CD8-positive, alpha-beta memory T cell (primary cell): ENCODE measurements around the gene KRT71. TPM values are rescaled to one million over a fixed set of nuclear protein-coding genes. Genes with fewer than 3 reads are reported as not detected.

ENCODE experiments used
- CTCF ChIA-PET: fragments of 350-600 bp; sonication (Branson Sonifier 250); formaldehyde crosslinking; loops from one replicate; lab custom pipeline; 2021; ENCODE audit warnings: antibody characterized with exemption; lab: Charles Lee
- POLR2A ChIA-PET: fragments of 350-600 bp; sonication (Branson Sonifier 250); formaldehyde crosslinking; loops from one replicate; lab custom pipeline; 2021; ENCODE audit warnings: antibody characterized with exemption; lab: Charles Lee
- DNase-seq, 5 donors: peaks; one replicate each; pipeline versions ENCODE4 v3.0.0 to v3.0.0-alpha.2; 2020 to 2022; ENCODE audit warnings: mixed read lengths in 1 of 5
- H3K27ac ChIP-seq: one replicate; pipeline ENCODE4 v1.7.0; 2013; ENCODE audit warnings: low read depth, mild to moderate bottlenecking, low read length, moderate library complexity
- H3K27me3 ChIP-seq: 2 replicates; pipeline ENCODE4 v1.7.0; 2013; ENCODE audit warnings: low read length, mild to moderate bottlenecking; ENCODE audit not compliant: insufficient read depth, poor library complexity, severe bottlenecking
- H3K36me3 ChIP-seq: 2 replicates; pipeline ENCODE4 v1.7.0; 2013; ENCODE audit warnings: mild to moderate bottlenecking, low read length, moderate library complexity; ENCODE audit not compliant: insufficient read depth
- H3K4me1 ChIP-seq: 2 replicates; pipeline ENCODE4 v1.7.0; 2013; ENCODE audit warnings: mild to moderate bottlenecking, low read length, moderate library complexity; ENCODE audit not compliant: insufficient read depth
- H3K4me3 ChIP-seq: 2 replicates; pipeline ENCODE4 v1.7.0; 2013; ENCODE audit warnings: mild to moderate bottlenecking, low read length
- H3K9me3 ChIP-seq: 2 replicates; pipeline ENCODE4 v1.7.0; 2013; ENCODE audit warnings: mild to moderate bottlenecking, low read length
- H3K27ac Mint-ChIP-seq, 8 donors: one replicate each; pipeline ENCODE4 v1.8.0; 2020 to 2021; ENCODE audit warnings: mixed read lengths in 8 of 8, mild to moderate bottlenecking in 6 of 8, inconsistent platforms in 3 of 8, moderate library complexity in 3 of 8
- H3K27me3 Mint-ChIP-seq, 2 donors: one replicate each; pipeline ENCODE4 v1.8.0; 2020 to 2021; ENCODE audit warnings: mixed read lengths in 2 of 2, mild to moderate bottlenecking in 1 of 2, moderate library complexity in 1 of 2
- H3K36me3 Mint-ChIP-seq, 3 donors: one replicate each; pipeline ENCODE4 v1.8.0; 2020 to 2021; ENCODE audit warnings: mixed read lengths in 3 of 3, inconsistent platforms in 1 of 3, mild to moderate bottlenecking in 1 of 3
- H3K4me1 Mint-ChIP-seq, 3 donors: one replicate each; pipeline ENCODE4 v1.8.0; 2020 to 2021; ENCODE audit warnings: mixed read lengths in 3 of 3, inconsistent platforms in 1 of 3, mild to moderate bottlenecking in 1 of 3
- H3K4me3 Mint-ChIP-seq, 7 donors: one replicate each; pipeline ENCODE4 v1.8.0; 2020 to 2021; ENCODE audit warnings: mixed read lengths in 7 of 7, mild to moderate bottlenecking in 6 of 7, moderate library complexity in 4 of 7, inconsistent platforms in 2 of 7
- H3K9me3 Mint-ChIP-seq, 5 donors: one replicate each; pipeline ENCODE4 v1.8.0; 2020 to 2022; ENCODE audit warnings: mixed read lengths in 5 of 5, mild to moderate bottlenecking in 3 of 5, moderate library complexity in 2 of 5, inconsistent platforms in 1 of 5
- polyA plus RNA-seq: library from polyadenylated mRNA; unstranded; fragments of 300-500 nt; fragmentation: Illumina TruSeq; gene quantifications from one replicate; pipeline ENCODE4 v1.2.3, GENCODE V29; 2021
- total RNA-seq, 2 experiments: library from RNA; stranded (reverse); gene quantifications; one replicate each; pipeline ENCODE4 v1.2.3, GENCODE V29; 2021

The KRT71 gene
- total and polyA plus RNA-seq, 3 experiments from 2014 or later: not detected

DNA sequence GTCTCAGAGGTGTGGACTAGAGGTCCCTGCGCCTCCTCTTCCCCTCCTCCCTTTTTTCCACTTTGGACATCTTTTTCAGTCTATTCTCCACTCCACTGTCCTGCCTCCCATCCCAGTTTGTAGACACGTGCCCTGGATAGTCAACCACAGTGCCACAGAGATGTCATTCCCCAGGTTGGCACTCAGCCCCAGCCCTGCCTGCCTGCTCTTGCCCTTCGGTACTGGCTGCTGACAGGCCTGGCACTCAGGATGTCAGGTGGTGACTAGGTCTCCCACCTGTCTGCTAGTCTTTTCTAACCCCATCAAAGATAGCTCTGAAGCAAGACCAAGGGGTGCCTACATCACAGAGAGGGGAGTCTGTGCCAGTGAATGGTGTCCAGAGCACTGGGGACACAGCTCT is 15.8 kb downstream of the KRT71 start:
- Histone ChIP-seq H3K36me3 (no peaks in the 10 kb centered on the region), H3K4me1 (no peaks in the 10 kb centered on the region), H3K9me3 (no peaks in the 10 kb centered on the region), H3K27ac (no peak overlapping the region), H3K27me3 (no peaks in the 10 kb centered on the region), H3K4me3 (no peak overlapping the region)
- POLR2A ChIA-PET: no interaction called here
- no peak for DNase-seq
- Mint-ChIP-seq H3K4me1 (no peaks in the 10 kb centered on the region), H3K27ac (peak overlapping the region in 1 of 8 donors; percentile 51), H3K9me3 (no peaks in the 10 kb centered on the region), H3K27me3 (peaks cover 4 to 8% of the 10 kb centered on the region in 2 donors), H3K4me3 (no peak overlapping the region), H3K36me3 (no peaks in the 10 kb centered on the region)
- CTCF ChIA-PET: interaction anchor here (1.7 kb wide), 1 partner anchor 334 kb away, joined by 3 read pairs; no protein-coding TSS in a partner anchor

DNA sequence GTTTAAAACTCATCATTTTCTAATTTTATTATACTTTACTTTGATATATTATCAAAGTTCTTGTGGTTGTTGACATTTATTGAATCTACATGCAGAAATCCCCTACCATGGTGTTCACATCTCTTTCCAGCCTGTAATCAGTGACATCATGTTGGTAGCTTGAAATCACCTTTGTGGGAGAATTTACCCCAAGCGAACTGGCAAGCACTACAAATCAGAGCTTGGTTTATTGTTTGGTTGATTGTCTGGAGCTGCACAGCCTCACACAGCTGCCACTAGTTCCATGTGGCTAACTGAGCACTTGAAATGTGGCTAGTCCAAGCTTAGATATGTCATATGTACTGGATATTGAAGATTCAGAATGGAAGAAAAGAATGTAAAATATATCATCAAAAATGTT is 17.4 kb downstream of the KRT71 start:
- no peaks in the 10 kb centered on the region for H3K9me3 Mint-ChIP-seq
- Histone ChIP-seq H3K4me3 (no peak overlapping the region), H3K27me3 (no peaks in the 10 kb centered on the region), H3K27ac (no peak overlapping the region), H3K36me3 (no peaks in the 10 kb centered on the region), H3K9me3 (no peaks in the 10 kb centered on the region), H3K4me1 (no peaks in the 10 kb centered on the region)
- ChIA-PET CTCF (no interaction called here), POLR2A (no interaction called here)
- H3K4me1 Mint-ChIP-seq: no peaks in the 10 kb centered on the region
- no peak overlapping the region for H3K27ac Mint-ChIP-seq
- peaks cover 8 to 9% of the 10 kb centered on the region in 2 donors for H3K27me3 Mint-ChIP-seq
- H3K4me3 Mint-ChIP-seq: no peak overlapping the region
- no peaks in the 10 kb centered on the region for H3K36me3 Mint-ChIP-seq
- DNase-seq: no peak

DNA sequence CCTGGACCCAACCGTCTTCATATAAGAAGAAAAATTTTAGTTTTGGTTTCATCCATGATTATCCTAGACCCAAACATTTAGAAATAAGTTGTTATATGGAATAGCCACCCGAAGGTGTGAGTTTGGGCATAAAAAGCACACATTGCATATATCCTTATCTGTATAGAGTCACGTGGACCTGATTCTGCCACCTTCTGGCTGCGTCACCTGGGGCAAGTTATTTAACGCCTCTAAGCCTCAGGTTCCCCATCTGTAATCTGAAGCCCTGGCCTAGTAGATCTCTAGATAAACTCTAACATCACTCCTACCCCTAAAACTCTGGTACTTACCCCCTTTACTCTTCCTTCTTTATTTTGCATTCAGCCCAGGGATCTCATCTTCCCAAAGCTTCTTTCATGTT is 18.5 kb downstream of the KRT71 start:
- Histone ChIP-seq H3K27ac (no peak overlapping the region), H3K36me3 (no peaks in the 10 kb centered on the region), H3K9me3 (no peaks in the 10 kb centered on the region), H3K27me3 (no peaks in the 10 kb centered on the region), H3K4me3 (no peak overlapping the region), H3K4me1 (no peaks in the 10 kb centered on the region)
- Mint-ChIP-seq H3K36me3 (no peaks in the 10 kb centered on the region), H3K27ac (no peak overlapping the region), H3K4me3 (no peak overlapping the region), H3K9me3 (no peaks in the 10 kb centered on the region), H3K27me3 (peaks cover 8% of the 10 kb centered on the region in 2 donors), H3K4me1 (no peaks in the 10 kb centered on the region)
- CTCF ChIA-PET: interaction anchor here (1.3 kb wide), 1 partner anchor 10 kb away, joined by 3 read pairs; no protein-coding TSS in a partner anchor
- DNase-seq: no peak
- POLR2A ChIA-PET: no interaction called here

DNA sequence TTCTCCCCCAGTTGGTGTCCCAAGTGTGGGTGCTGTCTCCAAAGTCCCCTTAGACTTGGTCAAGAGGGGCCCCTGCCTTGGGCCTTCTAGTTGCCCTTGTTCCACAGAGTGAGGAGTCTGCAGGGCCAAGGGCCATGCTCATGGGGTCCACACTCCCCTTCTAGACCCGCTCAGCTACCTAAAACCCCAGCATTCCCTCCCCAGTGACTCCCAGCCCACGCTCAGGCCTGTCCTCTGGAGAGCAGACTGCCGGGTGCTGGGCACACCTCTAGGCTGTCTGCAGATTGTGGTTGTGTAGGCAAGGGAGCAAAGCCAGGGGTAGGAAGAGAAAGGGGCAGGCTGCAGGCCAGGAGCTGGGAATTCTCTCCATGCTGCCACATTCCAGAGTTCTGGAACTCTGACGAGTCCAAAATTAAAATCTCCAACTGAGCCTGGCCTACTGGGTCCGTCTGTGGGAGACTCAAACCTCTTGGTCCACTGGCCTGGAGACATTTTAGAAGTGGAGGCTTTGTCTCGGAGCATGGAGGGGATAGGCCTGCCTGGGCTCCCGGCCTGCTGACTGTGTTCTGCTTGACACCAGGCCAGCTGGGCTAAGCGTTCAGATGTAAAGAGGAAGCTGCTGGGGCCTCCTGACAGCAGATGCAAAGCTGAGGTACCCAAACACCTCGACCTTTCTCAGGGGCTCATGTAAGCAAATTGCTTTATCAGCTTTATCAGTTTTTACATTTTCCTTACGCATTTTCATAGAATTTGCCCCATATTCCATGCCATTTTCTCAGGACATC is 19.1 kb downstream of the KRT71 start:
- no peak overlapping the region for H3K27ac Mint-ChIP-seq
- H3K36me3 Mint-ChIP-seq: no peaks in the 10 kb centered on the region
- Histone ChIP-seq H3K9me3 (no peaks in the 10 kb centered on the region), H3K4me1 (no peaks in the 10 kb centered on the region), H3K36me3 (no peaks in the 10 kb centered on the region), H3K4me3 (no peak overlapping the region), H3K27me3 (no peaks in the 10 kb centered on the region), H3K27ac (no peak overlapping the region)
- no peaks in the 10 kb centered on the region for H3K9me3 Mint-ChIP-seq
- H3K4me1 Mint-ChIP-seq: no peaks in the 10 kb centered on the region
- H3K4me3 Mint-ChIP-seq: no peak overlapping the region
- DNase-seq: no peak
- CTCF ChIA-PET: interaction anchor here (0.6 to 1.3 kb wide), 2 partner anchors 9 to 10 kb away, joined by 3 read pairs; no protein-coding TSS in a partner anchor
- POLR2A ChIA-PET: no interaction called here
- peaks cover 6 to 8% of the 10 kb centered on the region in 2 donors for H3K27me3 Mint-ChIP-seq

DNA sequence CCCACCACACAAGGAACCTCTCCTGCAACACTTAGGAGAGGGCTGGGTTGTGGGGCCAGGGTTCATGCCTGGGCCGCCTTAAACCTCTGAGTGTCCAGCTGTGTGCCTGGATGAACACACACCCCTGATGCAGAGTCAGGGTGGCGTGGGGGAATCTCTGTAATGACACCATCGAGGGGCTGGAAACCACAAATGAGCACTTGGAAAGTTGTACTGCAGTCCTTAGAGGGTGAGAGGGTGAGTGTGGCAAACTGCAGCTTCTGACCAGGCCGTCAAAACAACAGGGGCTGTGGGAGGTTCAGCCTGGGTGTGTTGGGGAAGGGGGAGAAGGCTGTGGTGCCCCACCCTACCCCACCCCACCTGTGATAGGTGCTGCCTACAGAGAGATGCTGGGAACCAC is 20.3 kb downstream of the KRT71 start:
- Histone ChIP-seq H3K27ac (no peak overlapping the region), H3K4me1 (no peaks in the 10 kb centered on the region), H3K27me3 (no peaks in the 10 kb centered on the region), H3K4me3 (no peak overlapping the region), H3K9me3 (no peaks in the 10 kb centered on the region), H3K36me3 (no peaks in the 10 kb centered on the region)
- peaks cover 6% of the 10 kb centered on the region in 2 donors for H3K27me3 Mint-ChIP-seq
- ChIA-PET CTCF (no interaction called here), POLR2A (no interaction called here)
- H3K9me3 Mint-ChIP-seq: no peaks in the 10 kb centered on the region
- H3K4me1 Mint-ChIP-seq: no peaks in the 10 kb centered on the region
- no peak overlapping the region for H3K4me3 Mint-ChIP-seq
- no peaks in the 10 kb centered on the region for H3K36me3 Mint-ChIP-seq
- no peak for DNase-seq
- H3K27ac Mint-ChIP-seq: no peak overlapping the region

DNA sequence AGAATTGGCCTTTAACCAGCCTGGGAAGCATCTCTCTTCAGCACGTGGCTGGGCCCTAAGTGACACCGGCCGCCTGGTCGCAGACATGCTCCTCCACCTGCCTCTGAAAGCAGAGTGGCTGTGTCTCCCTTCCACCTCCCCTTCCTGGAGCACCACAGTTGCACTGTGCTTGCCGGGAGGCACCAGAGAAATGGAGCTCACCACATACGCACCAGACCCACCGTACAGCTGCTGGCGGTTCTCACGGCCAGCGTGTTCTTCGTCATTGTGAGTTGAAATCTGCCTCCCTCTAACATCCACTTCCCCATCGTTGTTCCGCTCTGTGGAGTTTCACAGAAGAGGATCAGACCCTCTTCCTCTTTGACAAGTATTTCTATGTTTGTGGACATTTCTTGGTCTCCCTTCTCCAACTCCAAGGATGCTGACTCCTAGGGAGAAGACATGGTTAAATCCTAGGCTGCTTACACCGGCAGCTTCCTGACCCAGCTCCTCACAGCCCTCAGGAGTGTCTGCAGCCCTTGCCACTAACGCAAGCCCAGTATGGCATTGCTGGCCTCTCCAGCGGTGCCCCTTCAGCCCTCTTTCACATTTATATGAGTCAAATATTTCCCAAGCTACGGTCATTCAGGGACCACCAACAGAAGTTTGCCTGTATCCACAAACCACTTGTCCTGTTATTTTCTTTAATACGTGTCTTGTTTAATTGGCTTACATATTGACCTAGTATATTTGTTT is 21.2 kb downstream of the KRT71 start:
- H3K36me3 Mint-ChIP-seq: no peaks in the 10 kb centered on the region
- peaks cover 1 to 6% of the 10 kb centered on the region in 2 donors for H3K27me3 Mint-ChIP-seq
- ChIA-PET CTCF (no interaction called here), POLR2A (no interaction called here)
- Histone ChIP-seq H3K4me3 (no peak overlapping the region), H3K27me3 (no peaks in the 10 kb centered on the region), H3K9me3 (no peaks in the 10 kb centered on the region), H3K27ac (no peak overlapping the region), H3K4me1 (peaks cover 7% of the 10 kb centered on the region), H3K36me3 (no peaks in the 10 kb centered on the region)
- no peak overlapping the region for H3K27ac Mint-ChIP-seq
- DNase-seq: no peak
- no peaks in the 10 kb centered on the region for H3K9me3 Mint-ChIP-seq
- H3K4me3 Mint-ChIP-seq: no peak overlapping the region
- H3K4me1 Mint-ChIP-seq: peaks cover 5 to 6% (median 5%) of the 10 kb centered on the region in 3 donors

DNA sequence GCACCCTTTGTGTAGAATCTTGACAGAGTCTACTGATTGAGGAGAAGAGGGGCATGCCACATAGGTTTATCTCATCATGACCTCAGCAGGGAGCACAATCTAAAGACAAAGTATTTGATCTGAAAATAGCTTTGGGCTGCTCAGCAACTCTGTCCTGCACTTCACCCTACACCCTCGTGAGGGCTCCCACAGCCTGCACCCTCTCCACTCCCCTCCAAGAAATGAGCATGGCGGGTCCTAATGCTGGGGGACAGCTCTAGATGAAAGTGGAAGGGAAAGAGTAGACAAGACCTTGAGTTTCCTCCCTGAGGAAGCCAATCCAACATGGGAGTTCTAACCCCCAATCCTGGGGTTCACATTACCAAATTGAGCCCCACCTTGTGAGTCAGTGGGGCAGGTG is 22.0 kb downstream of the KRT71 start:
- ChIA-PET POLR2A (no interaction called here), CTCF (no interaction called here)
- Mint-ChIP-seq H3K4me1 (peaks cover 9 to 11% (median 9%) of the 10 kb centered on the region in 3 donors), H3K27me3 (peaks cover 1 to 6% of the 10 kb centered on the region in 2 donors), H3K9me3 (no peaks in the 10 kb centered on the region), H3K4me3 (no peak overlapping the region), H3K27ac (no peak overlapping the region), H3K36me3 (no peaks in the 10 kb centered on the region)
- no peaks in the 10 kb centered on the region for H3K9me3 ChIP-seq
- no peaks in the 10 kb centered on the region for H3K36me3 ChIP-seq
- H3K27ac ChIP-seq: no peak overlapping the region
- peaks cover 15% of the 10 kb centered on the region for H3K4me1 ChIP-seq
- H3K4me3 ChIP-seq: no peak overlapping the region
- DNase-seq: no peak
- no peaks in the 10 kb centered on the region for H3K27me3 ChIP-seq

DNA sequence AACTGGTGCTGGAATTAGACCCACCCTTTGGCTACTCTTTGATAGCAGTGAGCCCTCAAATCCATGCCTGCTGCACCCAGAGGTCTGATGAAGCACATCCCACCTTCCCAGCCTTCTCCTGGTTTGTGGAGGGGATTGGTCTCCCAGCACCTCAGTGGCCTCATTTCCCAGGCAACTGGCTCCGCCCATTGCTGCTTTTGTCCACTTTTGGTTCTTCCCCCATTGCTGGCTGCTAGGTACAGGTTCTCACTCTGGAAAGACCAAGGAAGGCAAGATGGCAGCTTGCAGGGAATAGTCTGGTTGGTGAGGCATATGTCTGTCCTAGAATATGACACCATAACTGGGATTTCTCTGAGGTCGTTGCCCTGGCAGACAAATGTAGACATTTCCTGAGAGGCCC is 22.6 kb downstream of the KRT71 start:
- Histone ChIP-seq H3K27me3 (no peaks in the 10 kb centered on the region), H3K4me1 (peaks cover 17% of the 10 kb centered on the region), H3K4me3 (no peak overlapping the region), H3K36me3 (no peaks in the 10 kb centered on the region), H3K9me3 (no peaks in the 10 kb centered on the region), H3K27ac (no peak overlapping the region)
- ChIA-PET CTCF (no interaction called here), POLR2A (no interaction called here)
- DNase-seq: no peak
- Mint-ChIP-seq H3K4me3 (no peak overlapping the region), H3K9me3 (no peaks in the 10 kb centered on the region), H3K36me3 (no peaks in the 10 kb centered on the region), H3K27ac (peak overlapping the region in 1 of 8 donors; percentile 72), H3K4me1 (peaks cover 9 to 11% (median 11%) of the 10 kb centered on the region in 3 donors), H3K27me3 (peaks cover 1 to 6% of the 10 kb centered on the region in 2 donors)
